GM23338 (cell line): ENCODE measurements around the gene CDR2L. TPM values are rescaled to one million over a fixed set of nuclear protein-coding genes. Genes with fewer than 3 reads are reported as not detected.

Experiments used
- ATAC-seq: fragments of 200-7000 bp; cut with Tn5 transposase; 3 replicates; pipeline ENCODE4 v1.9.1; 2020
- DNase-seq: peaks from one replicate; pipeline ENCODE4 v3.0.0-alpha.2; 2015; ENCODE audit warnings: low spot score
- H2AFZ ChIP-seq: fragments of 200-600 bp; sonication (generic); 2 replicates; pipeline ENCODE4 v1.8.0; 2016; ENCODE audit warnings: antibody characterized with exemption, mild to moderate bottlenecking, moderate library complexity
- H3F3A ChIP-seq: fragments of 200-600 bp; sonication (generic); replicated peaks from 2 replicates; pipeline ENCODE4 v1.8.0; 2017; ENCODE audit warnings: antibody characterized with exemption, mixed run types, low read depth
- H3K27ac ChIP-seq: fragments of 200-600 bp; sonication (generic); 2 replicates; pipeline ENCODE4 v1.6.1; 2016; ENCODE audit warnings: low read depth
- H3K27me3 ChIP-seq: fragments of 200-600 bp; sonication (generic); 2 replicates; pipeline ENCODE4 v1.8.0; 2016; ENCODE audit warnings: mild to moderate bottlenecking, mixed run types, moderate library complexity; ENCODE audit not compliant: insufficient read depth
- H3K36me3 ChIP-seq: fragments of 200-600 bp; sonication (generic); 2 replicates; pipeline ENCODE4 v1.8.0; 2016; ENCODE audit warnings: mild to moderate bottlenecking; ENCODE audit not compliant: insufficient read depth
- H3K4me1 ChIP-seq: fragments of 200-600 bp; sonication (generic); 2 replicates; pipeline ENCODE4 v1.8.0; 2016; ENCODE audit warnings: mild to moderate bottlenecking, moderate library complexity; ENCODE audit not compliant: insufficient read depth
- H3K4me2 ChIP-seq: fragments of 200-600 bp; sonication (generic); 2 replicates; pipeline ENCODE4 v1.7.1; 2017; ENCODE audit warnings: mixed run types
- H3K4me3 ChIP-seq: fragments of 200-600 bp; sonication (generic); 2 replicates; pipeline ENCODE4 v1.6.1; 2016; ENCODE audit warnings: mixed run types
- H3K79me2 ChIP-seq: fragments of 200-600 bp; sonication (generic); replicated peaks from 2 replicates; pipeline ENCODE4 v1.8.0; 2017; ENCODE audit warnings: mild to moderate bottlenecking; ENCODE audit not compliant: insufficient read depth
- H3K9me2 ChIP-seq: fragments of 200-600 bp; sonication (generic); 2 replicates; pipeline ENCODE4 v1.8.0; 2017; ENCODE audit not compliant: insufficient read depth
- H4K20me1 ChIP-seq: fragments of 200-600 bp; sonication (generic); replicated peaks from 2 replicates; pipeline ENCODE4 v1.8.0; 2017; ENCODE audit warnings: mild to moderate bottlenecking; ENCODE audit not compliant: insufficient read depth
- H3K27ac Mint-ChIP-seq: 2 replicates; pipeline ENCODE4 v1.8.0; 2020; ENCODE audit warnings: inconsistent platforms, mild to moderate bottlenecking, moderate library complexity, mixed read lengths
- H3K27me3 Mint-ChIP-seq: 3 replicates; pipeline ENCODE4 v1.8.0; 2022; ENCODE audit warnings: low read depth, mild to moderate bottlenecking, moderate library complexity, mixed read lengths, inconsistent platforms; ENCODE audit not compliant: insufficient read depth, poor library complexity
- H3K36me3 Mint-ChIP-seq: 3 replicates; pipeline ENCODE4 v1.8.0; 2021; ENCODE audit warnings: low read depth, mild to moderate bottlenecking, inconsistent platforms, moderate library complexity, mixed read lengths
- H3K4me1 Mint-ChIP-seq: 3 replicates; pipeline ENCODE4 v1.8.0; 2020; ENCODE audit warnings: mild to moderate bottlenecking, inconsistent platforms, mixed read lengths
- H3K4me3 Mint-ChIP-seq: 3 replicates; pipeline ENCODE4 v1.8.0; 2021; ENCODE audit warnings: moderate library complexity, mild to moderate bottlenecking, inconsistent platforms, mixed read lengths
- H3K9me3 Mint-ChIP-seq: 3 replicates; pipeline ENCODE4 v1.8.0; 2020; ENCODE audit warnings: moderate library complexity, mild to moderate bottlenecking, inconsistent platforms, mixed read lengths
- CREB1 ChIP-seq: fragments of 250-450 bp; sonication (Bioruptor Pico); IDR thresholded peaks from 2 replicates; pipeline ENCODE4 v1.5.0; 2020; ENCODE audit warnings: low read depth, mild to moderate bottlenecking, moderate library complexity
- CTCF ChIP-seq, 2 experiments: fragments of 200-600 bp in 1 of 2; sonication (generic) in 1 of 2; conservative IDR thresholded peaks; 2 replicates each; pipeline versions ENCODE4 v1.5.1 to v1.6.1; 2016 to 2017; ENCODE audit warnings: antibody characterized with exemption in 2 of 2, low read depth in 2 of 2, mild to moderate bottlenecking in 2 of 2, moderate library complexity in 1 of 2
- ETS1 ChIP-seq: IDR thresholded peaks from 2 replicates; pipeline ENCODE4 v1.6.1; 2016; ENCODE audit warnings: antibody characterized with exemption
- EZH2 ChIP-seq: fragments of 200-600 bp; sonication (generic); IDR thresholded peaks from one replicate; pipeline ENCODE4 v1.8.0; 2017; ENCODE audit warnings: antibody characterized with exemption, mild to moderate bottlenecking, low read depth; ENCODE audit not compliant: unreplicated experiment
- EZH2phosphoT487 ChIP-seq: fragments of 200-600 bp; sonication (generic); IDR thresholded peaks from one replicate; pipeline ENCODE4 v1.8.1; 2018; ENCODE audit warnings: antibody characterized with exemption; ENCODE audit not compliant: unreplicated experiment
- NANOG ChIP-seq: IDR thresholded peaks from 2 replicates; pipeline ENCODE4 v1.6.1; 2016; ENCODE audit warnings: antibody characterized with exemption, borderline replicate concordance
- POLR2AphosphoS5 ChIP-seq: IDR thresholded peaks from 2 replicates; pipeline ENCODE4 v1.6.1; 2016; ENCODE audit warnings: antibody characterized with exemption, low read depth
- REST ChIP-seq: IDR thresholded peaks from one replicate; pipeline ENCODE4 v1.6.1; 2018; ENCODE audit warnings: antibody characterized with exemption; ENCODE audit not compliant: unreplicated experiment
- ZNF462 ChIP-seq: fragments of 250-450 bp; sonication (Bioruptor Pico); IDR thresholded peaks from 2 replicates; pipeline ENCODE4 v1.5.0; 2020; ENCODE audit warnings: mild to moderate bottlenecking, moderate library complexity
- polyA plus RNA-seq: library from polyadenylated mRNA; unstranded; fragments of >200 nt; fragmentation: Nextera tagmentation; extraction: Ambion mirVana; gene quantifications from 2 replicates; pipeline ENCODE4 v1.2.1, GENCODE V29; 2016
- total RNA-seq: library from RNA; depleted of rRNA; stranded (reverse); fragments of >200 nt; shearing (Covaris generic); gene quantifications from 2 replicates; pipeline ENCODE4 v1.2.3, GENCODE V29; 2014

CDR2L gene
- total and polyA plus RNA-seq, 2 experiments from 2014 or later = 17.7 to 35.8 TPM

GRCh38 chr17:74953134-74953687 is 34.2 kb upstream of the CDR2L start (continued):
- TF ChIP-seq CREB1 (CRISPR knock-in tag) (no peak), EZH2 (no peak), CTCF (conservative IDR thresholded peaks at IDR 0.05; ENCODE audit: low read depth in 2 of 2) (no peak)

GRCh38 chr17:74954115-74954514 is 33.3 kb upstream of the CDR2L start:
- H3K27ac ChIP-seq = no peak overlapping the region
- DNase-seq (no peak), ATAC-seq (no peak)
- H3K36me3 ChIP-seq = no peaks in the 10 kb centered on the region
- H3K27me3 Mint-ChIP-seq = peaks cover 13% of the 10 kb centered on the region
- peaks cover 6% of the 10 kb centered on the region; the same call in 1 of the 2 replicates for H3K27me3 ChIP-seq
- no peak overlapping the region for H3K4me2 ChIP-seq
- no peaks in the 10 kb centered on the region for H3K9me3 Mint-ChIP-seq
- no peak overlapping the region for H3K4me3 ChIP-seq
- H4K20me1 ChIP-seq = no peaks in the 10 kb centered on the region
- peaks cover 5% of the 10 kb centered on the region; the same call in 1 of the 2 replicates for H3K4me1 ChIP-seq
- H3K9me2 ChIP-seq = no peaks in the 10 kb centered on the region
- no peak overlapping the region for H3K4me3 Mint-ChIP-seq
- no peaks in the 10 kb centered on the region for H3K79me2 ChIP-seq
- no peaks in the 10 kb centered on the region for H3K36me3 Mint-ChIP-seq
- no peaks in the 10 kb centered on the region for H3F3A ChIP-seq
- H2AFZ ChIP-seq = no peak overlapping the region
- no peak overlapping the region for H3K27ac Mint-ChIP-seq
- peaks cover 9% of the 10 kb centered on the region; the same call in 2 of the 3 replicates for H3K4me1 Mint-ChIP-seq
- TF ChIP-seq NANOG (no peak), POLR2AphosphoS5 (no peak), ZNF462 (CRISPR knock-in tag) (no peak), ETS1 (no peak), CREB1 (CRISPR knock-in tag) (no peak), CTCF (conservative IDR thresholded peaks at IDR 0.05; ENCODE audit: low read depth in 2 of 2) (no peak), EZH2phosphoT487 (no peak), REST (no peak), EZH2 (no peak)
